GM03348 (cell line): ENCODE measurements around the gene CDK19.
"Not testable (repeated sequence)": the region's sequence is repeated elsewhere in the genome, so short reads cannot be mapped to it uniquely, and the experiment has no call there.

Experiments used
- DNase-seq: peaks from one replicate; pipeline ENCODE4 v3.0.0; 2012; ENCODE audit warnings: low spot score

The CDK19 gene

GRCh38 chr6:110620065-110620464 is 195.2 kb downstream of the CDK19 start:
- no peak for DNase-seq

GRCh38 chr6:110619275-110619908 is 195.9 kb downstream of the CDK19 start:
- no peak for DNase-seq

- no peak for DNase-seq
These were observed 196.5 kb downstream of the CDK19 start for GRCh38 chr6:110618591-110619267.

- no peak for DNase-seq
These were observed 198.2 kb downstream of the CDK19 start for GRCh38 chr6:110617057-110617456.

- no peak for DNase-seq
These were observed 199.5 kb downstream of the CDK19 start for GRCh38 chr6:110615722-110616121.

GRCh38 chr6:110614586-110614985 is 200.7 kb downstream of the CDK19 start:
- no peak for DNase-seq

GRCh38 chr6:110614106-110614505 is 201.2 kb downstream of the CDK19 start:
- no peak for DNase-seq

- no peak for DNase-seq
These were observed 201.9 kb downstream of the CDK19 start for GRCh38 chr6:110613356-110613755.

GRCh38 chr6:110612298-110612697 is 203.0 kb downstream of the CDK19 start:
- DNase-seq: no peak

- DNase-seq: no peak
These were observed 206.2 kb downstream of the CDK19 start for GRCh38 chr6:110609101-110609500.

- DNase-seq: no peak
These were observed 207.1 kb downstream of the CDK19 start for GRCh38 chr6:110608151-110608550.

GRCh38 chr6:110606151-110606550 is 209.1 kb downstream of the CDK19 start:
- no peak for DNase-seq

- DNase-seq: not testable (repeated sequence)
These were observed 214.6 kb downstream of the CDK19 start for GRCh38 chr6:110600640-110601039.

GRCh38 chr6:110597761-110598160 is 217.5 kb downstream of the CDK19 start:
- no peak for DNase-seq

GRCh38 chr6:110596354-110596753 is 218.9 kb downstream of the CDK19 start:
- no peak for DNase-seq

- DNase-seq: no peak
These were observed 220.2 kb downstream of the CDK19 start for GRCh38 chr6:110595112-110595511.

- no peak for DNase-seq
These were observed 221.6 kb downstream of the CDK19 start for GRCh38 chr6:110593637-110594036.

- no peak for DNase-seq
These were observed 222.5 kb downstream of the CDK19 start for GRCh38 chr6:110592765-110593164.

- peak; percentile 6 for DNase-seq
These were observed 224.4 kb downstream of the CDK19 start for GRCh38 chr6:110590821-110591351.

- DNase-seq: no peak
These were observed 225.3 kb downstream of the CDK19 start for GRCh38 chr6:110589865-110590513.

GRCh38 chr6:110587328-110587727 is 227.9 kb downstream of the CDK19 start:
- DNase-seq: no peak

GRCh38 chr6:110581679-110582078 is 233.6 kb downstream of the CDK19 start:
- DNase-seq: peak; percentile 24

- DNase-seq: not testable (repeated sequence)
These were observed 237.6 kb downstream of the CDK19 start for GRCh38 chr6:110577596-110578167.
